Vagina (tissue), 2 donors: ENCODE results near the gene SDR9C7. TPM values are rescaled to one million over a fixed set of nuclear protein-coding genes. Genes with fewer than 3 reads are reported as not detected.
A peak's percentile ranks its signal among the peaks of the same experiment; 100 is the strongest.

Experiments
- DNase-seq, 2 donors: peaks; one replicate each; pipeline ENCODE4 v3.0.0-alpha.2; 2017; ENCODE audit errors: extremely low spot score in 2 of 2
- H3K27ac ChIP-seq: fragments of 200-600 bp; sonication (generic); one replicate; pipeline ENCODE4 v1.5.1; 2019
- H3K27me3 ChIP-seq: fragments of 200-600 bp; sonication (generic); one replicate; pipeline ENCODE4 v1.5.1; 2019
- H3K36me3 ChIP-seq, 2 donors: fragments of 200-600 bp; sonication (generic); one replicate each; pipeline ENCODE4 v1.5.1; 2017 to 2019
- H3K4me1 ChIP-seq: fragments of 200-600 bp; sonication (generic); one replicate; pipeline ENCODE4 v1.5.1; 2019
- H3K4me3 ChIP-seq, 2 donors: fragments of 200-600 bp; sonication (generic); 1 replicate in 1 of 2; 2 replicates in 1 of 2; pipeline ENCODE4 v1.5.1; 2016 to 2019
- H3K9me3 ChIP-seq: fragments of 200-600 bp; sonication (generic); one replicate; pipeline ENCODE4 v1.5.1; 2019
- CTCF ChIP-seq, 3 experiments: fragments of 450-650 bp in 2 of 3; fragments of 200-600 bp in 1 of 3; sonication (generic) in 1 of 3; IDR thresholded peaks; one replicate each; pipeline ENCODE4 v1.5.1; 2017 to 2019; ENCODE audit warnings: antibody characterized with exemption in 3 of 3, mild to moderate bottlenecking in 2 of 3, moderate library complexity in 2 of 3
- POLR2A ChIP-seq, 2 donors: fragments of 450-650 bp; IDR thresholded peaks; one replicate each; pipeline ENCODE4 v1.6.1; 2017; ENCODE audit warnings: antibody characterized with exemption in 2 of 2, mild to moderate bottlenecking in 2 of 2, moderate library complexity in 2 of 2
- POLR2AphosphoS5 ChIP-seq, 2 donors: sonication (generic); formaldehyde crosslinking; IDR thresholded peaks; one replicate each; pipeline ENCODE4 v1.9.0; 2017; ENCODE audit warnings: antibody characterized with exemption in 2 of 2, mild to moderate bottlenecking in 2 of 2, low read depth in 1 of 2; ENCODE audit not compliant: insufficient read depth in 1 of 2
- intact Hi-C: fragments of 100-400 bp; cut with DNase I; formaldehyde crosslinking; loops from one replicate; pipeline ENCODE4 v1.15.1; 2023
- total RNA-seq: library from RNA; depleted of rRNA; stranded (reverse); fragments of >200 nt; gene quantifications from one replicate; pipeline ENCODE4 v1.2.3, GENCODE V29; 2016

Gene SDR9C7
- total RNA-seq, 1 donor from 2014 or later = 11.0 TPM

GRCh38 chr12:56932867-56933266 lies 1.3 kb downstream of the SDR9C7 start:
- DNase-seq = peak in 1 of 2 donors; percentile 85
- Histone ChIP-seq H3K36me3 (no peaks in the 10 kb centered on the region), H3K27me3 (no peaks in the 10 kb centered on the region), H3K4me1 (peaks cover 18% of the 10 kb centered on the region), H3K27ac (no peak overlapping the region), H3K9me3 (no peaks in the 10 kb centered on the region), H3K4me3 (peak overlapping the region in 1 of 2 donors; percentile 9)
- intact Hi-C loops = no loop called here
- TF ChIP-seq POLR2AphosphoS5 (IDR thresholded peaks at IDR 0.05; ENCODE audit: insufficient read depth in 1 of 2, low read depth in 1 of 2) = no peak
- no peak for TF ChIP-seq CTCF (IDR thresholded peaks at IDR 0.05)
- TF ChIP-seq POLR2A (IDR thresholded peaks at IDR 0.05) = no peak

- TF ChIP-seq POLR2AphosphoS5 (IDR thresholded peaks at IDR 0.05; ENCODE audit: insufficient read depth in 1 of 2, low read depth in 1 of 2) = no peak
- TF ChIP-seq CTCF (IDR thresholded peaks at IDR 0.05) = no peak
- TF ChIP-seq POLR2A (IDR thresholded peaks at IDR 0.05) = no peak
- intact Hi-C loops = no loop called here
- Histone ChIP-seq H3K9me3 (no peaks in the 10 kb centered on the region), H3K27ac (no peak overlapping the region), H3K4me1 (peaks cover 18% of the 10 kb centered on the region), H3K4me3 (peak overlapping the region in 1 of 2 donors; percentile 9), H3K27me3 (no peaks in the 10 kb centered on the region), H3K36me3 (no peaks in the 10 kb centered on the region)
- DNase-seq = no peak
These were observed 2.1 kb downstream of the SDR9C7 start for GRCh38 chr12:56932146-56932545.

GRCh38 chr12:56931474-56931978 lies 2.7 kb downstream of the SDR9C7 start:
- no peak for TF ChIP-seq POLR2A (IDR thresholded peaks at IDR 0.05)
- TF ChIP-seq POLR2AphosphoS5 (IDR thresholded peaks at IDR 0.05; ENCODE audit: insufficient read depth in 1 of 2, low read depth in 1 of 2) = no peak
- no peak for TF ChIP-seq CTCF (IDR thresholded peaks at IDR 0.05)
- no peaks in the 10 kb centered on the region for H3K36me3 ChIP-seq

GRCh38 chr12:56930241-56930640 lies 4.0 kb downstream of the SDR9C7 start:
- peaks cover 18% of the 10 kb centered on the region for H3K4me1 ChIP-seq
- no peak for TF ChIP-seq POLR2AphosphoS5 (IDR thresholded peaks at IDR 0.05; ENCODE audit: insufficient read depth in 1 of 2, low read depth in 1 of 2)
- no peak for TF ChIP-seq CTCF (IDR thresholded peaks at IDR 0.05)
- no peak for TF ChIP-seq POLR2A (IDR thresholded peaks at IDR 0.05)
- intact Hi-C loops = no loop called here
- H3K27me3 ChIP-seq = no peaks in the 10 kb centered on the region
- no peak overlapping the region for H3K27ac ChIP-seq
- no peak for DNase-seq
- no peak overlapping the region for H3K4me3 ChIP-seq
- H3K9me3 ChIP-seq = no peaks in the 10 kb centered on the region
- H3K36me3 ChIP-seq = no peaks in the 10 kb centered on the region

More at GRCh38 chr12:56931474-56931978, 2.7 kb downstream of the SDR9C7 start:
- no peak for DNase-seq
- Histone ChIP-seq H3K9me3 (no peaks in the 10 kb centered on the region), H3K4me1 (peaks cover 18% of the 10 kb centered on the region), H3K27me3 (no peaks in the 10 kb centered on the region), H3K27ac (no peak overlapping the region), H3K4me3 (peak overlapping the region in 1 of 2 donors; percentile 9)
- intact Hi-C loops = no loop called here

- intact Hi-C loops = no loop called here
- Histone ChIP-seq H3K9me3 (no peaks in the 10 kb centered on the region), H3K27ac (no peak overlapping the region), H3K36me3 (no peaks in the 10 kb centered on the region), H3K27me3 (no peaks in the 10 kb centered on the region), H3K4me3 (no peak overlapping the region), H3K4me1 (peaks cover 18% of the 10 kb centered on the region)
- no peak for DNase-seq
- no peak for TF ChIP-seq POLR2A (IDR thresholded peaks at IDR 0.05)
- TF ChIP-seq CTCF (IDR thresholded peaks at IDR 0.05) = no peak
These were observed 4.4 kb downstream of the SDR9C7 start for GRCh38 chr12:56929780-56930179.
